HG03196 (cell line): Measurements from ENCODE around the gene SEC14L6.

ENCODE experiments used
- ATAC-seq: cut with Tn5 transposase; IDR thresholded peaks from one replicate; pipeline ENCODE4 v1.9.1; 2021; ENCODE audit not compliant: unreplicated experiment

SEC14L6 gene

GRCh38 chr22:30538280-30538679, 8.3 kb downstream of the SEC14L6 start:
- no peak for ATAC-seq

- no peak for ATAC-seq
Measured at GRCh38 chr22:30537083-30537731, 9.3 kb downstream of the SEC14L6 start.

GRCh38 chr22:30535182-30535581, 11.4 kb downstream of the SEC14L6 start:
- no peak for ATAC-seq

GRCh38 chr22:30531651-30532608, 14.6 kb downstream of the SEC14L6 start:
- no peak for ATAC-seq

GRCh38 chr22:30526656-30527055, 19.9 kb downstream of the SEC14L6 start:
- ATAC-seq: no peak

GRCh38 chr22:30523646-30524489, 22.7 kb downstream of the SEC14L6 start:
- ATAC-seq: no peak

- no peak for ATAC-seq
Measured at GRCh38 chr22:30521368-30522156, 25.0 kb downstream of the SEC14L6 start.

- ATAC-seq: no peak
Measured at GRCh38 chr22:30519842-30520425, 26.6 kb downstream of the SEC14L6 start.

GRCh38 chr22:30516731-30517130, 29.8 kb downstream of the SEC14L6 start:
- no peak for ATAC-seq

GRCh38 chr22:30516273-30516672, 30.3 kb downstream of the SEC14L6 start:
- no peak for ATAC-seq

GRCh38 chr22:30514252-30514651, 32.3 kb downstream of the SEC14L6 start:
- no peak for ATAC-seq

- no peak for ATAC-seq
Measured at GRCh38 chr22:30513462-30513861, 33.1 kb downstream of the SEC14L6 start.

GRCh38 chr22:30511911-30512310, 34.6 kb downstream of the SEC14L6 start:
- ATAC-seq: no peak

- no peak for ATAC-seq
Measured at GRCh38 chr22:30511109-30511508, 35.4 kb downstream of the SEC14L6 start.

GRCh38 chr22:30508216-30508615, 38.3 kb downstream of the SEC14L6 start:
- no peak for ATAC-seq

- no peak for ATAC-seq
Measured at GRCh38 chr22:30507670-30508069, 38.9 kb downstream of the SEC14L6 start.

GRCh38 chr22:30506507-30506968, 40.0 kb downstream of the SEC14L6 start:
- no peak for ATAC-seq

GRCh38 chr22:30503551-30503950, 43.0 kb downstream of the SEC14L6 start:
- ATAC-seq: no peak

- no peak for ATAC-seq
Measured at GRCh38 chr22:30502911-30503310, 43.6 kb downstream of the SEC14L6 start.

- no peak for ATAC-seq
Measured at GRCh38 chr22:30502153-30502552, 44.4 kb downstream of the SEC14L6 start.
